ENCODE results near the gene ATAD3B. TPM values are rescaled to one million over a fixed set of nuclear protein-coding genes. Genes with fewer than 3 reads are reported as not detected.

ATAD3B gene
- polyA plus RNA-seq, 2 of the 4 experiments (the other 2 are of a cell fraction): 0.21 to 0.99 TPM

DNA sequence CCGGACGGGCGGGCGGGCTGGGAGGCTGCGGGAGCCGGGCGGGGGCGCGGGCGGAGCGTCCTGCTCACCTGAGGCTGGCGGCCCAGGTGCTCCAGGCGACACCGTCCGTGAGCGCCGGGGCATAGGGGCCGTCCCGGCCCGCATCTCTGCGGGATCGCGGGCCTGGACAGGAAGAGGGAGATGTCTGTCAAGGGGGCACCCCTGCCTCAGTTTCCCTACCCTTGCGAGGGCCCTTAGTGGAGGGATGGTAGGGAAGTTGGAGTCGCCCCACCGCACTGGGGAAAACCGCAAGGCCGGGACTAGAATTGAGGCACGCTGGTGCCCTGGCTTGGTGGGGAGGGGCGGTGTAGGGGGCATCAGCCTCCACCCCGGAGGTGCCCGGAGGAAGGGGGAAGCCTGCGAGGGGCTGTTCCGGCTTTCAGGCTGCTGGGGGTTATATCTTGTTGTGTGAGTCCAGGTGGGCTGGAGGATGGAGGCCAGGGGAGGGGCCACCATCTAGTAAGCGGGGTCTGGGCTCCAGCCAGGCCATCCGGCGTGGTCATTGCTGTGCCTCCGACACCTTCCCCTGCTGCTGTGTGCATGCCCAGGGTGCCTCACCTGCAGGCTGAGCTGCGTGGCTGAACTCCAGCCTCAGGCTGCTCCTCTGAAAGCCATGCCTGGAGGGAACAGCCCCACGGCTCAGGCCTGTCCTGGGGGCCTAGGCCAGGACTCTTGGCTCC is 35.5 kb upstream of the ATAD3B start:
- FAIRE-seq (no peak), DNase-seq (ENCODE audit: low read depth in 1 of 2, low spot score in 1 of 2) (no peak), ATAC-seq (no peak)
- POLR2A ChIA-PET: no interaction called here
- CTCF ChIA-PET: interaction anchor here (0.9 to 8.5 kb wide), 2 partner anchors 34 to 66 kb away, joined by 3 to 162 read pairs; no protein-coding TSS in a partner anchor
- H3K9me3 ChIP-seq: no peaks in the 10 kb centered on the region
- TF ChIP-seq RFX5 (IDR thresholded peaks at IDR 0.05) (no peak), JUN (IDR thresholded peaks at IDR 0.05) (0 out of 5 replicates have a peak, but pooled peaks of 1 of the 2 experiments have one; percentile 0)
- WGBS (ENCODE audit: missing lambda C conversion rate): 78% methylated on average over 7 of the region's 40 CpGs
- peaks cover 51% of the 10 kb centered on the region for H3K4me1 ChIP-seq
- peak overlapping the region; percentile 67 for H3K4me3 ChIP-seq
- H3K27ac ChIP-seq: peak overlapping the region; percentile 74 to 94
- H3K4me2 ChIP-seq: peak overlapping the region; percentile 98

DNA sequence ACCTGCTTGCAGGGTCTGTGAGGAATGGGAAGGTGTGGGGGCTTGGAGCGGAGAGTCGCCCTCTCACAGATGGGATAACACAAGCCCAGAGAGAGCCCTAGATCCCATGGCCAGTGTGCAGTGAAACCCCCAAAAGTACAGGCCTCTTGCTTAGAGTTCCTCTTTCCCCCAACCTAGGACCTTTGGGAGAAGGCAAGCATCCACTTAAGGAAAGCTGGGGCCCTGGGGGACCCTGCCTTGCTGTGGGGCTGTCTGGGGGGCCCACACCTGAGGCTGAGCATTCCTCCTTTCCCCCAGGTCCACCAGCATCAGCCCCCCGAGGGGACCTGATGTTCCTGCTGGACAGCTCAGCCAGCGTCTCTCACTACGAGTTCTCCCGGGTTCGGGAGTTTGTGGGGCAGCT is 34.9 kb upstream of the ATAD3B start:
- TF ChIP-seq, protein P1, sequence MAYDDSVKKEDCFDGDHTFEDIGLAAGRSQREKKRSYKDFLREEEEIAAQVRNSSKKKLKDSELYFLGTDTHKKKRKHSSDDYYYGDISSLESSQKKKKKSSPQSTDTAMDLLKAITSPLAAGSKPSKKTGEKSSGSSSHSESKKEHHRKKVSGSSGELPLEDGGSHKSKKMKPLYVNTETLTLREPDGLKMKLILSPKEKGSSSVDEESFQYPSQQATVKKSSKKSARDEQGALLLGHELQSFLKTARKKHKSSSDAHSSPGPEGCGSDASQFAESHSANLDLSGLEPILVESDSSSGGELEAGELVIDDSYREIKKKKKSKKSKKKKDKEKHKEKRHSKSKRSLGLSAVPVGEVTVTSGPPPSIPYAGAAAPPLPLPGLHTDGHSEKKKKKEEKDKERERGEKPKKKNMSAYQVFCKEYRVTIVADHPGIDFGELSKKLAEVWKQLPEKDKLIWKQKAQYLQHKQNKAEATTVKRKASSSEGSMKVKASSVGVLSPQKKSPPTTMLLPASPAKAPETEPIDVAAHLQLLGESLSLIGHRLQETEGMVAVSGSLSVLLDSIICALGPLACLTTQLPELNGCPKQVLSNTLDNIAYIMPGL (CRISPR knock-in tag; IDR thresholded peaks at IDR 0.05; ENCODE audit: borderline replicate concordance): no peak
- TF ChIP-seq BHLHE40 (IDR thresholded peaks at IDR 0.05; ENCODE audit: low read depth, low read length) (no peak), JUNB (IDR thresholded peaks at IDR 0.05) (no peak), EHF (CRISPR knock-in tag; IDR thresholded peaks at IDR 0.05) (no peak), CHD4 (IDR thresholded peaks at IDR 0.05; ENCODE audit: borderline replicate concordance) (no peak), FOSL2 (IDR thresholded peaks at IDR 0.05) (no peak), FOSL2 (CRISPR knock-in tag; IDR thresholded peaks at IDR 0.05) (no peak), HDAC2 (IDR thresholded peaks at IDR 0.05) (no peak), RCOR1 (IDR thresholded peaks at IDR 0.05; ENCODE audit: low read depth, low read length) (no peak), CHD2 (IDR thresholded peaks at IDR 0.05; ENCODE audit: low read length, partially characterized antibody) (no peak), HOXB13 (CRISPR knock-in tag; IDR thresholded peaks at IDR 0.05; ENCODE audit: low read depth) (no peak), TP53 (CRISPR knock-in tag; IDR thresholded peaks at IDR 0.05) (no peak), CBX8 (IDR thresholded peaks at IDR 0.05) (no peak), CBX2 (IDR thresholded peaks at IDR 0.05; ENCODE audit: borderline replicate concordance, low read depth) (no peak), MAZ (IDR thresholded peaks at IDR 0.05; ENCODE audit: borderline replicate concordance, low read depth, low read length) (no peak)
- TF ChIP-seq, protein P2, sequence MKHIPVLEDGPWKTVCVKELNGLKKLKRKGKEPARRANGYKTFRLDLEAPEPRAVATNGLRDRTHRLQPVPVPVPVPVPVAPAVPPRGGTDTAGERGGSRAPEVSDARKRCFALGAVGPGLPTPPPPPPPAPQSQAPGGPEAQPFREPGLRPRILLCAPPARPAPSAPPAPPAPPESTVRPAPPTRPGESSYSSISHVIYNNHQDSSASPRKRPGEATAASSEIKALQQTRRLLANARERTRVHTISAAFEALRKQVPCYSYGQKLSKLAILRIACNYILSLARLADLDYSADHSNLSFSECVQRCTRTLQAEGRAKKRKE (CRISPR knock-in tag; IDR thresholded peaks at IDR 0.05; ENCODE audit: low read depth): no peak
- TF ChIP-seq, protein P3, sequence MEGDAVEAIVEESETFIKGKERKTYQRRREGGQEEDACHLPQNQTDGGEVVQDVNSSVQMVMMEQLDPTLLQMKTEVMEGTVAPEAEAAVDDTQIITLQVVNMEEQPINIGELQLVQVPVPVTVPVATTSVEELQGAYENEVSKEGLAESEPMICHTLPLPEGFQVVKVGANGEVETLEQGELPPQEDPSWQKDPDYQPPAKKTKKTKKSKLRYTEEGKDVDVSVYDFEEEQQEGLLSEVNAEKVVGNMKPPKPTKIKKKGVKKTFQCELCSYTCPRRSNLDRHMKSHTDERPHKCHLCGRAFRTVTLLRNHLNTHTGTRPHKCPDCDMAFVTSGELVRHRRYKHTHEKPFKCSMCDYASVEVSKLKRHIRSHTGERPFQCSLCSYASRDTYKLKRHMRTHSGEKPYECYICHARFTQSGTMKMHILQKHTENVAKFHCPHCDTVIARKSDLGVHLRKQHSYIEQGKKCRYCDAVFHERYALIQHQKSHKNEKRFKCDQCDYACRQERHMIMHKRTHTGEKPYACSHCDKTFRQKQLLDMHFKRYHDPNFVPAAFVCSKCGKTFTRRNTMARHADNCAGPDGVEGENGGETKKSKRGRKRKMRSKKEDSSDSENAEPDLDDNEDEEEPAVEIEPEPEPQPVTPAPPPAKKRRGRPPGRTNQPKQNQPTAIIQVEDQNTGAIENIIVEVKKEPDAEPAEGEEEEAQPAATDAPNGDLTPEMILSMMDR (IDR thresholded peaks at IDR 0.05): no peak
- TF ChIP-seq, protein P4, sequence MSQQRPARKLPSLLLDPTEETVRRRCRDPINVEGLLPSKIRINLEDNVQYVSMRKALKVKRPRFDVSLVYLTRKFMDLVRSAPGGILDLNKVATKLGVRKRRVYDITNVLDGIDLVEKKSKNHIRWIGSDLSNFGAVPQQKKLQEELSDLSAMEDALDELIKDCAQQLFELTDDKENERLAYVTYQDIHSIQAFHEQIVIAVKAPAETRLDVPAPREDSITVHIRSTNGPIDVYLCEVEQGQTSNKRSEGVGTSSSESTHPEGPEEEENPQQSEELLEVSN (IDR thresholded peaks at IDR 0.05; ENCODE audit: borderline replicate concordance, low read depth): no peak
- FAIRE-seq (no peak), ATAC-seq (no peak), DNase-seq (ENCODE audit: low read depth in 1 of 2, low spot score in 1 of 2) (no peak)
- 91% methylated on average over 2 of the region's 7 CpGs for WGBS (ENCODE audit: missing lambda C conversion rate)
- Histone ChIP-seq H3K4me2 (peak overlapping the region; percentile 98; the same call in 2 of the 3 replicates), H3K4me1 (peaks cover 52% of the 10 kb centered on the region), H3K4me3 (no peak overlapping the region), H3K27ac (peak overlapping the region in 1 of 2 experiments; percentile 94; a peak in 1 of 6 replicates), H3K9me3 (no peaks in the 10 kb centered on the region)
- ChIA-PET POLR2A (no interaction called here), CTCF (interaction anchor here (0.7 to 8.5 kb wide), 5 partner anchors 8 to 66 kb away, joined by 3 to 162 read pairs (median 7); no protein-coding TSS in a partner anchor)
